Activated B cell treated with CpG ODN at 0.5 μM for 24 hours (primary cell): Measurements from ENCODE around the gene SH3PXD2A. TPM values are rescaled to one million over a fixed set of nuclear protein-coding genes. Genes with fewer than 3 reads are reported as not detected.

Experiments used
- ATAC-seq: fragments of 200-7000 bp; cut with Tn5 transposase; one replicate; pipeline ENCODE4 v1.10.0; 2021; ENCODE audit warnings: low read depth, mild to moderate bottlenecking, moderate library complexity
- CTCF ChIA-PET: fragments of 350-600 bp; sonication (Branson Sonifier 250); formaldehyde crosslinking; loops from one replicate; lab custom pipeline; 2021; ENCODE audit warnings: antibody characterized with exemption; lab: Charles Lee
- POLR2A ChIA-PET: fragments of 350-600 bp; sonication (Branson Sonifier 250); formaldehyde crosslinking; loops from one replicate; lab custom pipeline; 2021; ENCODE audit warnings: antibody characterized with exemption; lab: Charles Lee
- DNase-seq: peaks from one replicate; pipeline ENCODE4 v3.0.0; 2022
- H3K27ac Mint-ChIP-seq: one replicate; pipeline ENCODE4 v1.8.0; 2020; ENCODE audit warnings: mixed read lengths
- H3K27me3 Mint-ChIP-seq: one replicate; pipeline ENCODE4 v1.8.0; 2021; ENCODE audit warnings: mixed read lengths
- H3K36me3 Mint-ChIP-seq: one replicate; pipeline ENCODE4 v1.8.0; 2021; ENCODE audit warnings: low read depth, mixed read lengths
- H3K4me1 Mint-ChIP-seq: one replicate; pipeline ENCODE4 v1.8.0; 2021; ENCODE audit warnings: mixed read lengths
- H3K4me3 Mint-ChIP-seq: one replicate; pipeline ENCODE4 v1.8.0; 2020; ENCODE audit warnings: mild to moderate bottlenecking, mixed read lengths
- H3K9me3 Mint-ChIP-seq: one replicate; pipeline ENCODE4 v1.8.0; 2020; ENCODE audit warnings: mixed read lengths
- intact Hi-C: fragments of 100-400 bp; cut with micrococcal nuclease; formaldehyde crosslinking; loops from one replicate; pipeline ENCODE4 v1.15.1; 2024
- total RNA-seq: library from RNA; stranded (reverse); gene quantifications from 2 replicates; pipeline ENCODE4 v1.2.3, GENCODE V29; 2022
- TF ChIP-seq, protein P1 (sequence below): fragments of 200-600 bp; IDR thresholded peaks from one replicate; pipeline ENCODE4 v1.8.0; 2022; ENCODE audit warnings: antibody characterized with exemption, mild to moderate bottlenecking

Gene SH3PXD2A
- total RNA-seq, 1 donor from 2014 or later = 18.2 TPM

DNA sequence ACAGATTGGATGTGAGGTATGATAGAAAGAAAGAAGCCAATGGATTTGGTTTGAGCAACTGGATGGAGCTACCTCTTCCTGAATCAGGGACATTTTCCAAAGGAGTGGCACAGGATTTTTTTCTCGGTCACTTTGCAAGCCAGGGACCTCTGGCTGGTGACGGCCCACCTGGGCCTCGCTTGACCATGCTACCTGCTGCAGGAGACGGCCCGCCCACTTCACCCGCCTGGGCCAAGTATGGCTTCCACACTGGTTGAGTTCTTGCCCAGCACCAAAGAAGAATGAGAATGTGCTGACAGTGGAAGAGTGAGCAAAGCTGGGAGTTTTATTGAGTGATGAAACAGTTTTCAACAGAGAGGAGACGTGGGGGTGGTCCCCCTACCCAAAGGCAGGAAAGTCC lies 24.5 kb upstream of the SH3PXD2A start:
- ATAC-seq (no peak), DNase-seq (no peak)
- peaks cover 66% of the 10 kb centered on the region for H3K36me3 Mint-ChIP-seq
- POLR2A ChIA-PET = no interaction called here
- H3K27ac Mint-ChIP-seq = no peak overlapping the region
- TF ChIP-seq, protein P1, sequence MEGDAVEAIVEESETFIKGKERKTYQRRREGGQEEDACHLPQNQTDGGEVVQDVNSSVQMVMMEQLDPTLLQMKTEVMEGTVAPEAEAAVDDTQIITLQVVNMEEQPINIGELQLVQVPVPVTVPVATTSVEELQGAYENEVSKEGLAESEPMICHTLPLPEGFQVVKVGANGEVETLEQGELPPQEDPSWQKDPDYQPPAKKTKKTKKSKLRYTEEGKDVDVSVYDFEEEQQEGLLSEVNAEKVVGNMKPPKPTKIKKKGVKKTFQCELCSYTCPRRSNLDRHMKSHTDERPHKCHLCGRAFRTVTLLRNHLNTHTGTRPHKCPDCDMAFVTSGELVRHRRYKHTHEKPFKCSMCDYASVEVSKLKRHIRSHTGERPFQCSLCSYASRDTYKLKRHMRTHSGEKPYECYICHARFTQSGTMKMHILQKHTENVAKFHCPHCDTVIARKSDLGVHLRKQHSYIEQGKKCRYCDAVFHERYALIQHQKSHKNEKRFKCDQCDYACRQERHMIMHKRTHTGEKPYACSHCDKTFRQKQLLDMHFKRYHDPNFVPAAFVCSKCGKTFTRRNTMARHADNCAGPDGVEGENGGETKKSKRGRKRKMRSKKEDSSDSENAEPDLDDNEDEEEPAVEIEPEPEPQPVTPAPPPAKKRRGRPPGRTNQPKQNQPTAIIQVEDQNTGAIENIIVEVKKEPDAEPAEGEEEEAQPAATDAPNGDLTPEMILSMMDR = no peak
- no peaks in the 10 kb centered on the region for H3K9me3 Mint-ChIP-seq
- no peaks in the 10 kb centered on the region for H3K4me1 Mint-ChIP-seq
- H3K27me3 Mint-ChIP-seq = no peaks in the 10 kb centered on the region
- H3K4me3 Mint-ChIP-seq = no peak overlapping the region
- intact Hi-C loops = loop anchor here (10.0 kb wide), 1 partner anchor 1045 kb away; no protein-coding TSS in a partner anchor
- CTCF ChIA-PET = no interaction called here

GRCh38 chr10:103879409-103879808 lies 24.0 kb upstream of the SH3PXD2A start:
- no peak overlapping the region for H3K4me3 Mint-ChIP-seq
- intact Hi-C loops = no loop called here
- H3K36me3 Mint-ChIP-seq = peaks cover 67% of the 10 kb centered on the region
- TF ChIP-seq, protein P1 = no peak
- CTCF ChIA-PET = no interaction called here
- POLR2A ChIA-PET = no interaction called here
- no peaks in the 10 kb centered on the region for H3K27me3 Mint-ChIP-seq
- no peaks in the 10 kb centered on the region for H3K9me3 Mint-ChIP-seq
- ATAC-seq (no peak), DNase-seq (no peak)
- H3K4me1 Mint-ChIP-seq = no peaks in the 10 kb centered on the region
- H3K27ac Mint-ChIP-seq = no peak overlapping the region

GRCh38 chr10:103877861-103878260 lies 22.5 kb upstream of the SH3PXD2A start:
- no peak for ATAC-seq
- no peak for DNase-seq
- ChIA-PET POLR2A (no interaction called here), CTCF (interaction anchor here (0.8 kb wide), 1 partner anchor 165 kb away, joined by 6 read pairs; no protein-coding TSS in a partner anchor)
- TF ChIP-seq, protein P1 = no peak
- Mint-ChIP-seq H3K27me3 (no peaks in the 10 kb centered on the region), H3K27ac (no peak overlapping the region), H3K9me3 (no peaks in the 10 kb centered on the region), H3K4me1 (no peaks in the 10 kb centered on the region), H3K36me3 (peaks cover 59% of the 10 kb centered on the region), H3K4me3 (no peak overlapping the region)
- intact Hi-C loops = no loop called here

- Mint-ChIP-seq H3K27ac (no peak overlapping the region), H3K4me3 (no peak overlapping the region), H3K9me3 (no peaks in the 10 kb centered on the region), H3K27me3 (no peaks in the 10 kb centered on the region), H3K36me3 (peaks cover 48% of the 10 kb centered on the region), H3K4me1 (no peaks in the 10 kb centered on the region)
- ChIA-PET POLR2A (no interaction called here), CTCF (no interaction called here)
- TF ChIP-seq, protein P1 = no peak
- DNase-seq (no peak), ATAC-seq (no peak)
- intact Hi-C loops = no loop called here
Observed at GRCh38 chr10:103876155-103876554, 20.8 kb upstream of the SH3PXD2A start.

GRCh38 chr10:103874730-103875129 lies 19.4 kb upstream of the SH3PXD2A start:
- TF ChIP-seq, protein P1 = no peak
- DNase-seq (no peak), ATAC-seq (no peak)
- ChIA-PET CTCF (interaction anchor here (1.1 kb wide), 1 partner anchor 10 kb away, joined by 4 read pairs; no protein-coding TSS in a partner anchor), POLR2A (no interaction called here)
- Mint-ChIP-seq H3K27me3 (no peaks in the 10 kb centered on the region), H3K4me3 (no peak overlapping the region), H3K4me1 (no peaks in the 10 kb centered on the region), H3K36me3 (peaks cover 34% of the 10 kb centered on the region), H3K27ac (no peak overlapping the region), H3K9me3 (no peaks in the 10 kb centered on the region)
- intact Hi-C loops = no loop called here
